Neural cell (in vitro differentiated cells): ENCODE measurements around the gene FHIT. TPM values are rescaled to one million over a fixed set of nuclear protein-coding genes. Genes with fewer than 3 reads are reported as not detected.

ENCODE experiments used
- H2AFZ ChIP-seq: fragments of 200-600, 300-800 bp; sonication (generic), shearing (Covaris generic); 2 replicates; pipeline ENCODE4 v1.6.0; 2014; ENCODE audit warnings: low read depth, mild to moderate bottlenecking, antibody characterized with exemption, low read length, moderate library complexity
- H3F3A ChIP-seq: fragments of 200-600 bp; shearing (Covaris generic); 2 replicates; pipeline ENCODE4 v1.6.1; 2016; ENCODE audit warnings: mild to moderate bottlenecking, moderate library complexity, mixed read lengths, antibody characterized with exemption, low read length; ENCODE audit not compliant: insufficient read depth, poor library complexity, severe bottlenecking
- H3K27ac ChIP-seq: fragments of 200-600, 300-800 bp; sonication (generic), shearing (Covaris generic); 2 replicates; pipeline ENCODE4 v1.5.1; 2014; ENCODE audit warnings: mild to moderate bottlenecking, low read length, moderate library complexity
- H3K27me3 ChIP-seq: fragments of 300-800, 200-600 bp; sonication (generic), shearing (Covaris generic); 2 replicates; pipeline ENCODE4 v1.6.0; 2014; ENCODE audit warnings: mild to moderate bottlenecking, low read depth, low read length, moderate library complexity; ENCODE audit not compliant: insufficient read depth
- H3K36me3 ChIP-seq: fragments of 300-800, 200-600 bp; sonication (generic), shearing (Covaris generic); 2 replicates; pipeline ENCODE4 v1.5.1; 2014; ENCODE audit warnings: mild to moderate bottlenecking, antibody characterized with exemption, low read length, moderate library complexity; ENCODE audit not compliant: insufficient read depth
- H3K4me2 ChIP-seq: fragments of 300-800, 200-600 bp; sonication (generic), shearing (Covaris generic); 2 replicates; pipeline ENCODE4 v1.6.0; 2014; ENCODE audit warnings: mild to moderate bottlenecking, low read length
- H3K4me3 ChIP-seq: fragments of 300-800, 200-600 bp; sonication (generic), shearing (Covaris generic); 2 replicates; pipeline ENCODE4 v1.5.1; 2014; ENCODE audit warnings: mild to moderate bottlenecking, low read length, moderate library complexity
- H3K79me2 ChIP-seq: fragments of 200-600 bp; shearing (Covaris generic); replicated peaks from 2 replicates; pipeline ENCODE4 v1.6.0; 2014; ENCODE audit warnings: mild to moderate bottlenecking, low read length, moderate library complexity; ENCODE audit not compliant: insufficient read depth
- H3K9ac ChIP-seq: fragments of 300-800, 200-600 bp; sonication (generic), shearing (Covaris generic); 2 replicates; pipeline ENCODE4 v1.6.1; 2016; ENCODE audit warnings: mild to moderate bottlenecking, low read length, mixed read lengths
- H3K9me2 ChIP-seq: fragments of 200-600 bp; shearing (Covaris generic); 2 replicates; pipeline ENCODE4 v1.6.1; 2016; ENCODE audit warnings: mild to moderate bottlenecking, low read length, mixed read lengths; ENCODE audit not compliant: insufficient read depth
- H3K9me3 ChIP-seq: fragments of 200-600, 300-800 bp; sonication (generic), shearing (Covaris generic); 2 replicates; pipeline ENCODE4 v1.6.1; 2016; ENCODE audit warnings: mild to moderate bottlenecking, mixed run types, low read length, moderate library complexity, mixed read lengths
- H4K20me1 ChIP-seq: fragments of 200-600 bp; shearing (Covaris generic); 2 replicates; pipeline ENCODE4 v1.6.1; 2016; ENCODE audit warnings: mild to moderate bottlenecking, mixed run types; ENCODE audit not compliant: insufficient read depth
- EP300 ChIP-seq: fragments of 450-650 bp; conservative IDR thresholded peaks from 2 replicates; pipeline ENCODE4 v1.6.1; 2014; ENCODE audit warnings: antibody characterized with exemption, mild to moderate bottlenecking, moderate library complexity; ENCODE audit not compliant: poor library complexity, severe bottlenecking
- EZH2 ChIP-seq: fragments of 200-600, 300-800 bp; shearing (Covaris generic), sonication (generic); IDR thresholded peaks from 2 replicates; pipeline ENCODE4 v1.6.1; 2014; ENCODE audit warnings: antibody characterized with exemption, low read length, borderline replicate concordance, mild to moderate bottlenecking; ENCODE audit not compliant: insufficient read depth, poor library complexity, severe bottlenecking
- MXI1 ChIP-seq: fragments of 450-650 bp; conservative IDR thresholded peaks from 2 replicates; pipeline ENCODE4 v1.6.1; 2014; ENCODE audit warnings: antibody characterized with exemption, mild to moderate bottlenecking; ENCODE audit not compliant: poor library complexity, severe bottlenecking
- POLR2AphosphoS5 ChIP-seq: IDR thresholded peaks from 2 replicates; pipeline ENCODE4 v1.6.1; 2012
- RAD21 ChIP-seq: fragments of 450-650 bp; conservative IDR thresholded peaks from 2 replicates; pipeline ENCODE4 v1.6.1; 2014; ENCODE audit warnings: antibody characterized with exemption, mild to moderate bottlenecking, moderate library complexity
- SMC3 ChIP-seq: fragments of 450-650 bp; conservative IDR thresholded peaks from 2 replicates; pipeline ENCODE4 v1.6.1; 2014; ENCODE audit warnings: antibody characterized with exemption, mild to moderate bottlenecking, moderate library complexity; ENCODE audit not compliant: poor library complexity
- TAF1 ChIP-seq: IDR thresholded peaks from 2 replicates; pipeline ENCODE4 v1.6.1; 2012; ENCODE audit warnings: low read depth
- polyA plus RNA-seq: library from polyadenylated mRNA; depleted of rRNA; stranded (reverse); fragments of >200 nt; gene quantifications from 2 replicates; pipeline ENCODE4 v1.2.3, GENCODE V29; 2014
- TF ChIP-seq, protein P1 (sequence below): IDR thresholded peaks from 2 replicates; pipeline ENCODE4 v1.6.1; 2012; ENCODE audit warnings: borderline replicate concordance
- TF ChIP-seq, protein P2 (sequence below): fragments of 450-650 bp; IDR thresholded peaks from 2 replicates; pipeline ENCODE4 v1.5.1; 2014; ENCODE audit warnings: antibody characterized with exemption, mild to moderate bottlenecking, moderate library complexity; ENCODE audit not compliant: poor library complexity, severe bottlenecking

The FHIT gene
- polyA plus RNA-seq, 1 donor from 2014 or later, result not detected

DNA sequence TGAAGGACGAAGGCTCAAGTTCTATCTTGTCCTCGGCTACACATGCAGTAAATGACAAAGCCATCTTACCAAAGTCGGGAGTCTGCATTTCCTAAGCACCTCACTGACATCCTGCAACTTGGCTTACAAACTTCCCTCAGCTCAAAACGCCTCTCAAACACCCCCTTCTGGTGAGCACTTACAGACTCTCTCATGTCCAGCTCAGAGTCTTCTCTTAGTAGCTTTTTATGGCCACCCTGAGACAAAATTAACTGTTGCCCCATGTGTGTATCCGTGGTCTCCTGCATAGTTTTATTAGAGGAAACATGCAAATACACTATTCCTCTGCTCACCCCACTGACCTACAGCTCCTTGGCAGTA, 819.7 kb downstream of the FHIT start:
- H4K20me1 ChIP-seq, result no peaks in the 10 kb centered on the region
- H3K36me3 ChIP-seq, result no peaks in the 10 kb centered on the region
- no peak overlapping the region for H3K27ac ChIP-seq
- no peak overlapping the region for H3K9ac ChIP-seq
- no peaks in the 10 kb centered on the region for H3K27me3 ChIP-seq
- no peak for TF ChIP-seq EP300
- TF ChIP-seq POLR2AphosphoS5, result no peak
- no peak for TF ChIP-seq SMC3
- TF ChIP-seq RAD21, result no peak
- TF ChIP-seq EZH2, result no peak
- TF ChIP-seq, protein P1, sequence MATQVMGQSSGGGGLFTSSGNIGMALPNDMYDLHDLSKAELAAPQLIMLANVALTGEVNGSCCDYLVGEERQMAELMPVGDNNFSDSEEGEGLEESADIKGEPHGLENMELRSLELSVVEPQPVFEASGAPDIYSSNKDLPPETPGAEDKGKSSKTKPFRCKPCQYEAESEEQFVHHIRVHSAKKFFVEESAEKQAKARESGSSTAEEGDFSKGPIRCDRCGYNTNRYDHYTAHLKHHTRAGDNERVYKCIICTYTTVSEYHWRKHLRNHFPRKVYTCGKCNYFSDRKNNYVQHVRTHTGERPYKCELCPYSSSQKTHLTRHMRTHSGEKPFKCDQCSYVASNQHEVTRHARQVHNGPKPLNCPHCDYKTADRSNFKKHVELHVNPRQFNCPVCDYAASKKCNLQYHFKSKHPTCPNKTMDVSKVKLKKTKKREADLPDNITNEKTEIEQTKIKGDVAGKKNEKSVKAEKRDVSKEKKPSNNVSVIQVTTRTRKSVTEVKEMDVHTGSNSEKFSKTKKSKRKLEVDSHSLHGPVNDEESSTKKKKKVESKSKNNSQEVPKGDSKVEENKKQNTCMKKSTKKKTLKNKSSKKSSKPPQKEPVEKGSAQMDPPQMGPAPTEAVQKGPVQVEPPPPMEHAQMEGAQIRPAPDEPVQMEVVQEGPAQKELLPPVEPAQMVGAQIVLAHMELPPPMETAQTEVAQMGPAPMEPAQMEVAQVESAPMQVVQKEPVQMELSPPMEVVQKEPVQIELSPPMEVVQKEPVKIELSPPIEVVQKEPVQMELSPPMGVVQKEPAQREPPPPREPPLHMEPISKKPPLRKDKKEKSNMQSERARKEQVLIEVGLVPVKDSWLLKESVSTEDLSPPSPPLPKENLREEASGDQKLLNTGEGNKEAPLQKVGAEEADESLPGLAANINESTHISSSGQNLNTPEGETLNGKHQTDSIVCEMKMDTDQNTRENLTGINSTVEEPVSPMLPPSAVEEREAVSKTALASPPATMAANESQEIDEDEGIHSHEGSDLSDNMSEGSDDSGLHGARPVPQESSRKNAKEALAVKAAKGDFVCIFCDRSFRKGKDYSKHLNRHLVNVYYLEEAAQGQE, result no peak
- TF ChIP-seq MXI1, result no peak
- no peak for TF ChIP-seq TAF1
- TF ChIP-seq, protein P2, sequence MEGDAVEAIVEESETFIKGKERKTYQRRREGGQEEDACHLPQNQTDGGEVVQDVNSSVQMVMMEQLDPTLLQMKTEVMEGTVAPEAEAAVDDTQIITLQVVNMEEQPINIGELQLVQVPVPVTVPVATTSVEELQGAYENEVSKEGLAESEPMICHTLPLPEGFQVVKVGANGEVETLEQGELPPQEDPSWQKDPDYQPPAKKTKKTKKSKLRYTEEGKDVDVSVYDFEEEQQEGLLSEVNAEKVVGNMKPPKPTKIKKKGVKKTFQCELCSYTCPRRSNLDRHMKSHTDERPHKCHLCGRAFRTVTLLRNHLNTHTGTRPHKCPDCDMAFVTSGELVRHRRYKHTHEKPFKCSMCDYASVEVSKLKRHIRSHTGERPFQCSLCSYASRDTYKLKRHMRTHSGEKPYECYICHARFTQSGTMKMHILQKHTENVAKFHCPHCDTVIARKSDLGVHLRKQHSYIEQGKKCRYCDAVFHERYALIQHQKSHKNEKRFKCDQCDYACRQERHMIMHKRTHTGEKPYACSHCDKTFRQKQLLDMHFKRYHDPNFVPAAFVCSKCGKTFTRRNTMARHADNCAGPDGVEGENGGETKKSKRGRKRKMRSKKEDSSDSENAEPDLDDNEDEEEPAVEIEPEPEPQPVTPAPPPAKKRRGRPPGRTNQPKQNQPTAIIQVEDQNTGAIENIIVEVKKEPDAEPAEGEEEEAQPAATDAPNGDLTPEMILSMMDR, result no peak
- H2AFZ ChIP-seq, result no peak overlapping the region
- H3K4me2 ChIP-seq, result no peak overlapping the region
- H3K4me3 ChIP-seq, result no peak overlapping the region
- H3K79me2 ChIP-seq, result no peaks in the 10 kb centered on the region
- H3K9me2 ChIP-seq, result no peaks in the 10 kb centered on the region
- H3K9me3 ChIP-seq, result no peaks in the 10 kb centered on the region
- H3F3A ChIP-seq, result no peaks in the 10 kb centered on the region

DNA sequence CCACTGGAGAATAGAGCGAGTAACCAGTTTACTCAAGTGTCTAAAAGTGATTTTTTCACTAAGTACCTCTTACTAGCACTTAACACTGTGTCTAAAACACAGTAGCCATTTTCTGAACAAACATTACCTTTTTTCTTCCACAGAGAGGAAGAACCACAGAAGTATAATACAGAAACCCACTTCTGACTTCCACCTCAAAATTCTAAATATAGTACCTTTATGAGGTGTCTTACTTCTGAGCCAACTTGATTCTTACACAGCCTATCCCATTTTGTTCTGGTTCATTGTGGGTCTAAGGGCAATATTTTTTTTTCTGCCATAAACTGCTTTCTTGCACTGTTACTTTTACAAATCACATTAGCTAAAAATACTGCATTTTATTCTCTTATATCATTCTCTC, 821.0 kb downstream of the FHIT start:
- H3K9me2 ChIP-seq, result no peaks in the 10 kb centered on the region
- no peak for TF ChIP-seq SMC3
- TF ChIP-seq, protein P2, result no peak
- no peak for TF ChIP-seq POLR2AphosphoS5
- no peaks in the 10 kb centered on the region for H3K36me3 ChIP-seq
- H3K27me3 ChIP-seq, result no peaks in the 10 kb centered on the region
- no peak overlapping the region for H3K27ac ChIP-seq
- no peak overlapping the region for H3K4me3 ChIP-seq
- H3F3A ChIP-seq, result no peaks in the 10 kb centered on the region
- no peak overlapping the region for H2AFZ ChIP-seq
- H3K4me2 ChIP-seq, result no peak overlapping the region
- H3K9me3 ChIP-seq, result no peaks in the 10 kb centered on the region
- no peaks in the 10 kb centered on the region for H3K79me2 ChIP-seq
- H4K20me1 ChIP-seq, result no peaks in the 10 kb centered on the region
- no peak overlapping the region for H3K9ac ChIP-seq
